Fibroblast of mammary gland (primary cell): ENCODE measurements around the gene MPHOSPH8.
"Not testable (repeated sequence)": the region's sequence is repeated elsewhere in the genome, so short reads cannot be mapped to it uniquely, and the experiment has no call there.

Experiments used
- DNase-seq: peaks from one replicate; pipeline ENCODE4 v3.0.0-alpha.2; 2010; ENCODE audit warnings: low read depth
- H3K4me3 ChIP-seq: 2 replicates; pipeline ENCODE4 v1.5.1; 2011; ENCODE audit warnings: low read depth, mild to moderate bottlenecking, low read length, moderate library complexity; ENCODE audit not compliant: control insufficient read depth
- TF ChIP-seq, protein P1 (sequence below): conservative IDR thresholded peaks from 2 replicates; pipeline ENCODE4 v1.5.1; 2011; ENCODE audit warnings: low read depth, low read length, inconsistent platforms; ENCODE audit not compliant: control insufficient read depth, insufficient read depth

MPHOSPH8 gene

DNA sequence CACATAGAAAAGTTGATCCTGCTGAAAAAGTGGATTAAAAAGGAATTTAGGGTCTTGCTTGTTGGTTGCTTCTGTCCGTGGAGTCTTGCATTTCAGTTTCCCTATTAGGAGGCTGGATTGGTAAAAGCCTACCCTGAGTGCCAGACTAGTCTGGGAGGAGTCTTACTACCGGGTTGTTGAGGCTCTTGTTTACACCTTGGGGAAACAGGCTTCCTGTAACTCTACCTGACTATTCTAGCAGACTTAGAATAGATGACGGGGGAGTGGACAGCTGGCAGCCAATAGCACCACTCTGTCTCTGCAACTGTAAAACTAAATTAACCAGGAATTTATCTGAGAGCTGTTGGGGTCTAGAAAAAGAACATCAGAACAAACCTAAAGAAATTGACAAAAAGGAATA is 11.3 kb upstream of the MPHOSPH8 start:
- no peak overlapping the region for H3K4me3 ChIP-seq
- DNase-seq = no peak
- TF ChIP-seq, protein P1, sequence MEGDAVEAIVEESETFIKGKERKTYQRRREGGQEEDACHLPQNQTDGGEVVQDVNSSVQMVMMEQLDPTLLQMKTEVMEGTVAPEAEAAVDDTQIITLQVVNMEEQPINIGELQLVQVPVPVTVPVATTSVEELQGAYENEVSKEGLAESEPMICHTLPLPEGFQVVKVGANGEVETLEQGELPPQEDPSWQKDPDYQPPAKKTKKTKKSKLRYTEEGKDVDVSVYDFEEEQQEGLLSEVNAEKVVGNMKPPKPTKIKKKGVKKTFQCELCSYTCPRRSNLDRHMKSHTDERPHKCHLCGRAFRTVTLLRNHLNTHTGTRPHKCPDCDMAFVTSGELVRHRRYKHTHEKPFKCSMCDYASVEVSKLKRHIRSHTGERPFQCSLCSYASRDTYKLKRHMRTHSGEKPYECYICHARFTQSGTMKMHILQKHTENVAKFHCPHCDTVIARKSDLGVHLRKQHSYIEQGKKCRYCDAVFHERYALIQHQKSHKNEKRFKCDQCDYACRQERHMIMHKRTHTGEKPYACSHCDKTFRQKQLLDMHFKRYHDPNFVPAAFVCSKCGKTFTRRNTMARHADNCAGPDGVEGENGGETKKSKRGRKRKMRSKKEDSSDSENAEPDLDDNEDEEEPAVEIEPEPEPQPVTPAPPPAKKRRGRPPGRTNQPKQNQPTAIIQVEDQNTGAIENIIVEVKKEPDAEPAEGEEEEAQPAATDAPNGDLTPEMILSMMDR = no peak

DNA sequence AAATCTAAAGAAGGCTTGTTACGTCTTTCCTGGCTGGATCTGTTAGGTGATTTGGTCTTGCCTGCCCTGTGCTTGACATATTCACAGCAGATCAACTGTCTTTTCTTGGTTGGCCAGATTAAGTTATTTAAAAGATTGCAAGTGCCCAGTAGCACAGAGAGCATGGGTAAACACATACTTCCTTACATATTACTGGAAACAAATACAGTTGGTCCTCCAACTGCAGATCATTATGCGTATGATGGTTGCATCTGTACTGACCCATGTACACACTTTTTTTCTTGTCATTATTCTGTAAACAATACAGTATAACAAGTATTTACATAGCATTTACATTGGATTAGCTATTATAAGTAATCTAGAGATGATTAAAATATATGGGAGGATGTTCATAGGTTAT is 9.2 kb upstream of the MPHOSPH8 start:
- H3K4me3 ChIP-seq = no peak overlapping the region
- DNase-seq = no peak
- TF ChIP-seq, protein P1 = no peak

- TF ChIP-seq, protein P1 = no peak
- DNase-seq = no peak
- peak overlapping the region; percentile 77 for H3K4me3 ChIP-seq
Measured at GRCh38 chr13:19632915-19633478, 462 bp upstream of the MPHOSPH8 start.

GRCh38 chr13:19634256-19634740 is 839 bp downstream of the MPHOSPH8 start:
- peak overlapping the region; percentile 77 for H3K4me3 ChIP-seq
- TF ChIP-seq, protein P1 = no peak
- DNase-seq = peak; percentile 44

GRCh38 chr13:19635926-19636325 is 2.5 kb downstream of the MPHOSPH8 start:
- H3K4me3 ChIP-seq = not testable (repeated sequence)

GRCh38 chr13:19643652-19644051 is 10.2 kb downstream of the MPHOSPH8 start:
- TF ChIP-seq, protein P1 = no peak
- DNase-seq = no peak

More at GRCh38 chr13:19635926-19636325, 2.5 kb downstream of the MPHOSPH8 start:
- DNase-seq = not testable (repeated sequence)

DNA sequence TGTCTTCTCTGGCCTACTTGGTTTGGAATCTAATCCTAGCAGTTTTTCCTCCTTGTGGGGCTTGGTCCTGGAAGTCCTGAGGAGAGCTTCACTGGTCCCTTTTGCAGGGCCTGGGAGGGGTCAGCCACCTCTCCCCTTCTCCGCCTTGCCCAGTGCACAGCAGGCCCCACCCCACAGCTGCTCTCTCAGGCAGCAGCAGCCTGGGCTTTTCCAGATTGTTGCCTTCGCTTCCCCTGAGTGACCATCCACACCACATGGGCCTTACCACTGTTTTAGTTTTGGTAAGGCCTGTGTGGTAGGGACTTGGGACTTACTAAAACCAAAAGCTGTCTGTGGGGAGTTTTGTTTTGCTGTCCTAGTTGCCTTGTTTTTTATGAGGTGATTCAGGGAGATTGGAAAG is 11.5 kb downstream of the MPHOSPH8 start:
- H3K4me3 ChIP-seq = no peak overlapping the region
- no peak for DNase-seq
- TF ChIP-seq, protein P1 = no peak

More at GRCh38 chr13:19643652-19644051, 10.2 kb downstream of the MPHOSPH8 start:
- H3K4me3 ChIP-seq = no peak overlapping the region
